Measurements from ENCODE around the gene SBF1. TPM values are rescaled to one million over a fixed set of nuclear protein-coding genes. Genes with fewer than 3 reads are reported as not detected.

SBF1 gene
- polyA plus RNA-seq, 1 donor (not counting 4 experiments of a cell fraction or from before 2014, with no cell fraction given), result 16.2 TPM

- TF ChIP-seq EZH2 (IDR thresholded peaks at IDR 0.05; ENCODE audit: low read length), result no peak
- no peak for TF ChIP-seq CTCF (optimal IDR thresholded peaks at IDR 0.05 in 1 of 3, IDR thresholded peaks at IDR 0.05 in 1 of 3, conservative IDR thresholded peaks at IDR 0.05 in 1 of 3; ENCODE audit: extremely low read depth in 1 of 3, insufficient read depth in 2 of 3, low read length in 3 of 3)
- H3K79me2 ChIP-seq (ENCODE audit: control insufficient read depth, insufficient read depth, low read length), result no peaks in the 10 kb centered on the region
- H3K4me1 ChIP-seq (ENCODE audit: control insufficient read depth, extremely low read depth, insufficient read depth, low read length), result peaks cover 8% of the 10 kb centered on the region
- H3K27me3 ChIP-seq (ENCODE audit: control insufficient read depth, extremely low read depth, insufficient read depth, low read length), result no peaks in the 10 kb centered on the region
- H3K27ac ChIP-seq (ENCODE audit: control insufficient read depth, insufficient read depth, low read length), result no peak overlapping the region
- H3K4me2 ChIP-seq (ENCODE audit: control insufficient read depth, extremely low read depth, insufficient read depth, low read depth, low read length), result no peak overlapping the region
- no peak overlapping the region for H2AFZ ChIP-seq (ENCODE audit: control insufficient read depth, low read length)
- H4K20me1 ChIP-seq (ENCODE audit: control insufficient read depth, extremely low read depth, insufficient read depth, low read length), result no peaks in the 10 kb centered on the region
- no peak overlapping the region for H3K4me3 ChIP-seq (ENCODE audit: control insufficient read depth in 2 of 3, extremely low read depth in 1 of 3, insufficient read depth in 2 of 3, low read depth in 1 of 3, low read length in 3 of 3)
- dilution Hi-C loops (cut with MboI; ENCODE audit: extremely low pct_ligation_motif_present, low sequenced_read_pairs), result no loop called here
- H3K9ac ChIP-seq (ENCODE audit: control insufficient read depth, extremely low read depth, insufficient read depth, low read length), result no peak overlapping the region
- DNase-seq (ENCODE audit: low read depth, low spot score) (no peak), FAIRE-seq (no peak)
- H3K9me1 ChIP-seq (ENCODE audit: control insufficient read depth, extremely low read depth, insufficient read depth, low read length), result no peaks in the 10 kb centered on the region
- peaks cover 51 to 70% of the 10 kb centered on the region in 2 experiments for H3K36me3 ChIP-seq (ENCODE audit: control insufficient read depth in 2 of 2, extremely low read depth in 1 of 2, insufficient read depth in 2 of 2, low read length in 2 of 2)
- H3K9me3 ChIP-seq (ENCODE audit: control insufficient read depth, low read depth, low read length), result no peaks in the 10 kb centered on the region
Observed at GRCh38 chr22:50461979-50462540, 12.8 kb downstream of the SBF1 start.

DNA sequence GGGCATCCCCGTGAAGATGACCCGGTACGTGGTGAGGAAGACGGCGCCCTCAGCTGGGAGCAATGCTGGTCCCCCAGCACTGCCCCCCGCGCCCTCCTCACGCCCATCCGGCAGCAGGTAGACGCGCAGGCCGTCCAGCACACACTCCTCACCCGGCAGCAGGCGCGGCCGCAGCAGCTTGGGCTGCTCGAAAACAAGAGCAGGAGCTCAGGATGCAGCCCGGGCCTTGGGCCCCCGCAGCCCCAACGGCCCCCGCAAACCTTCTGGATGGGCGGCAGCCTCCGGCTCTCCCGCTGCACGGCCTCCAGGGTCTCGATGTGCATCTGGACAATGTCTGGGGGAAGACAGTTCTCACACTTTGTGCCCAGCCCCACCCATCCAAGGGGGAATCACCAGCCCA, 13.3 kb downstream of the SBF1 start:
- H2AFZ ChIP-seq (ENCODE audit: control insufficient read depth, low read length), result no peak overlapping the region
- no peaks in the 10 kb centered on the region for H3K9me1 ChIP-seq (ENCODE audit: control insufficient read depth, extremely low read depth, insufficient read depth, low read length)
- FAIRE-seq (no peak), DNase-seq (ENCODE audit: low read depth, low spot score) (no peak)
- no peaks in the 10 kb centered on the region for H3K9me3 ChIP-seq (ENCODE audit: control insufficient read depth, low read depth, low read length)
- H3K79me2 ChIP-seq (ENCODE audit: control insufficient read depth, insufficient read depth, low read length), result no peaks in the 10 kb centered on the region
- no peak for TF ChIP-seq EZH2 (IDR thresholded peaks at IDR 0.05; ENCODE audit: low read length)
- no peak for TF ChIP-seq CTCF (optimal IDR thresholded peaks at IDR 0.05 in 1 of 3, IDR thresholded peaks at IDR 0.05 in 1 of 3, conservative IDR thresholded peaks at IDR 0.05 in 1 of 3; ENCODE audit: extremely low read depth in 1 of 3, insufficient read depth in 2 of 3, low read length in 3 of 3)
- dilution Hi-C loops (cut with MboI; ENCODE audit: extremely low pct_ligation_motif_present, low sequenced_read_pairs), result no loop called here
- H3K27ac ChIP-seq (ENCODE audit: control insufficient read depth, insufficient read depth, low read length), result no peak overlapping the region
- no peak overlapping the region for H3K4me3 ChIP-seq (ENCODE audit: control insufficient read depth in 2 of 3, extremely low read depth in 1 of 3, insufficient read depth in 2 of 3, low read depth in 1 of 3, low read length in 3 of 3)
- H3K27me3 ChIP-seq (ENCODE audit: control insufficient read depth, extremely low read depth, insufficient read depth, low read length), result no peaks in the 10 kb centered on the region
- peaks cover 48 to 70% of the 10 kb centered on the region in 2 experiments for H3K36me3 ChIP-seq (ENCODE audit: control insufficient read depth in 2 of 2, extremely low read depth in 1 of 2, insufficient read depth in 2 of 2, low read length in 2 of 2)
- no peaks in the 10 kb centered on the region for H4K20me1 ChIP-seq (ENCODE audit: control insufficient read depth, extremely low read depth, insufficient read depth, low read length)
- no peak overlapping the region for H3K9ac ChIP-seq (ENCODE audit: control insufficient read depth, extremely low read depth, insufficient read depth, low read length)
- H3K4me1 ChIP-seq (ENCODE audit: control insufficient read depth, extremely low read depth, insufficient read depth, low read length), result peaks cover 8% of the 10 kb centered on the region
- H3K4me2 ChIP-seq (ENCODE audit: control insufficient read depth, extremely low read depth, insufficient read depth, low read depth, low read length), result no peak overlapping the region

Data from keratinocyte (primary cell).